GM18519 (cell line): Measurements from ENCODE around the gene MSRB3.

Experiments used
- ATAC-seq: cut with Tn5 transposase; IDR thresholded peaks from one replicate; pipeline ENCODE4 v1.9.1; 2021; ENCODE audit warnings: mild to moderate bottlenecking, moderate library complexity; ENCODE audit not compliant: unreplicated experiment, low FRiP score

MSRB3 gene

GRCh38 chr12:65278576-65279368 lies at the start of gene MSRB3:
MSRB3 (plus strand) TSS chr12:65278683; CDS start chr12:65308580, 29,897 bp downstream.
- no peak for ATAC-seq

GRCh38 chr12:65229441-65229840 lies 49.0 kb upstream of the MSRB3 start:
- no peak for ATAC-seq

GRCh38 chr12:65232476-65233077 lies 45.9 kb upstream of the MSRB3 start:
- no peak for ATAC-seq

GRCh38 chr12:65237153-65237552 lies 41.3 kb upstream of the MSRB3 start:
- ATAC-seq = no peak

- ATAC-seq = no peak
Observed at GRCh38 chr12:65238609-65239008, 39.9 kb upstream of the MSRB3 start.

- no peak for ATAC-seq
Observed at GRCh38 chr12:65248656-65249633, 29.5 kb upstream of the MSRB3 start.

- ATAC-seq = no peak
Observed at GRCh38 chr12:65252515-65252914, 26.0 kb upstream of the MSRB3 start.

GRCh38 chr12:65257986-65258385 lies 20.5 kb upstream of the MSRB3 start:
- ATAC-seq = no peak

- no peak for ATAC-seq
Observed at GRCh38 chr12:65259501-65259900, 19.0 kb upstream of the MSRB3 start.

GRCh38 chr12:65263777-65264176 lies 14.7 kb upstream of the MSRB3 start:
- no peak for ATAC-seq

- no peak for ATAC-seq
Observed at GRCh38 chr12:65266408-65266807, 12.1 kb upstream of the MSRB3 start.

GRCh38 chr12:65269603-65270002 lies 8.9 kb upstream of the MSRB3 start:
- ATAC-seq = no peak

GRCh38 chr12:65274602-65275272 lies 3.7 kb upstream of the MSRB3 start:
- ATAC-seq = no peak

GRCh38 chr12:65275627-65276026 lies 2.9 kb upstream of the MSRB3 start:
- no peak for ATAC-seq

GRCh38 chr12:65276916-65277530 lies 1.5 kb upstream of the MSRB3 start:
- no peak for ATAC-seq

GRCh38 chr12:65277994-65278575 lies 398 bp upstream of the MSRB3 start:
- ATAC-seq = no peak

- ATAC-seq = no peak
Observed at GRCh38 chr12:65279369-65280112, 1.1 kb downstream of the MSRB3 start.

- no peak for ATAC-seq
Observed at GRCh38 chr12:65280306-65280705, 1.8 kb downstream of the MSRB3 start.

- ATAC-seq = no peak
Observed at GRCh38 chr12:65282840-65283239, 4.4 kb downstream of the MSRB3 start.
